Lung (tissue), 12 donors: ENCODE data around the gene NLRP11. TPM values are rescaled to one million over a fixed set of nuclear protein-coding genes. Genes with fewer than 3 reads are reported as not detected.
"Not testable (repeated sequence)": the region's sequence is repeated elsewhere in the genome, so short reads cannot be mapped to it uniquely, and the experiment has no call there.

Experiments used
- ATAC-seq: fragments of 200-7000 bp; cut with Tn5 transposase; one replicate; pipeline ENCODE4 v1.9.1; 2020; ENCODE audit warnings: moderate number of reproducible peaks; ENCODE audit not compliant: insufficient read depth, low FRiP score
- DNase-seq, 3 donors: peaks; one replicate each; pipeline ENCODE4 v3.0.0-alpha.2; 2013 to 2017
- H3K27ac ChIP-seq, 2 donors: one replicate each; pipeline ENCODE4 v1.5.1; 2013; ENCODE audit warnings: mild to moderate bottlenecking in 2 of 2, moderate library complexity in 2 of 2, control low read depth in 1 of 2, inconsistent platforms in 1 of 2, low read depth in 1 of 2, low read length in 1 of 2
- H3K27me3 ChIP-seq, 3 donors: one replicate each; pipeline ENCODE4 v1.5.1; 2013; ENCODE audit warnings: low read length in 2 of 3; ENCODE audit not compliant: control insufficient read depth in 3 of 3, insufficient read depth in 3 of 3
- H3K36me3 ChIP-seq, 4 donors: one replicate each; pipeline ENCODE4 v1.5.1; 2013; ENCODE audit warnings: low read length in 4 of 4, mild to moderate bottlenecking in 1 of 4, moderate library complexity in 1 of 4; ENCODE audit not compliant: control insufficient read depth in 4 of 4, insufficient read depth in 4 of 4
- H3K4me1 ChIP-seq, 5 donors: one replicate each; pipeline ENCODE4 v1.5.1; 2013; ENCODE audit warnings: low read length in 5 of 5, mild to moderate bottlenecking in 2 of 5, moderate library complexity in 1 of 5; ENCODE audit not compliant: control insufficient read depth in 5 of 5, insufficient read depth in 5 of 5
- H3K4me3 ChIP-seq: one replicate; pipeline ENCODE4 v1.5.1; 2013; ENCODE audit warnings: mild to moderate bottlenecking, control low read depth, moderate library complexity
- H3K9ac ChIP-seq, 2 donors: one replicate each; pipeline ENCODE4 v1.5.1; 2013; ENCODE audit warnings: low read length in 2 of 2, control low read depth in 1 of 2; ENCODE audit not compliant: insufficient read depth in 1 of 2
- H3K9me3 ChIP-seq, 4 donors: one replicate each; pipeline ENCODE4 v1.5.1; 2013; ENCODE audit warnings: low read length in 3 of 4, mild to moderate bottlenecking in 1 of 4, moderate library complexity in 1 of 4; ENCODE audit not compliant: control insufficient read depth in 4 of 4, insufficient read depth in 3 of 4
- CTCF ChIP-seq: IDR thresholded peaks from 2 replicates; pipeline ENCODE4 v1.5.1; 2012; ENCODE audit warnings: mild to moderate bottlenecking; ENCODE audit errors: control extremely low read depth, extremely low read depth
- WGBS, 2 donors: extraction: QIAGEN DNeasy Blood & Tissue Kit; methylation state at CpG; one replicate each; pipeline ENCODE4 v1.1.7; 2013; 5-methylcytosine and 5-hydroxymethylcytosine counted together
- polyA plus RNA-seq, 2 donors: library from polyadenylated mRNA; stranded (reverse); fragments of 200-250 nt; gene quantifications; one replicate each; pipeline ENCODE4 v1.2.1, GENCODE V29; 2013
- total RNA-seq, 2 donors: library from RNA; depleted of rRNA in 1 of 2; stranded (reverse); fragments of >200 nt in 1 of 2; gene quantifications; one replicate each; pipeline ENCODE4 v1.2.1, GENCODE V29; 2014 to 2021
- donor health status: control.
- donor health status: control.
- donor health status: Bipolar disorder and iron deficiency.
- donor health status: healthy.
- donor health status: DM: yes; HTN: yes; CAD: no.

NLRP11 gene
- total and polyA plus RNA-seq, 4 donors, result not detected

GRCh38 chr19:55766466-55766865 is 65.3 kb downstream of the NLRP11 start:
- TF ChIP-seq CTCF, result no peak

GRCh38 chr19:55758797-55759196 is 73.0 kb downstream of the NLRP11 start, which contains the start of gene RFPL4A:
Gene RFPL4A (plus strand): TSS chr19:55759097. CDS start chr19:55761801, 2,704 bp downstream.
- not testable (repeated sequence) for H3K27me3 ChIP-seq, DNase-seq, H3K4me1 ChIP-seq, ATAC-seq, H3K9ac ChIP-seq, H3K27ac ChIP-seq, H3K36me3 ChIP-seq, H3K9me3 ChIP-seq, H3K4me3 ChIP-seq
- WGBS, 2 donors, result 92 to 94% methylated on average over 2 of the region's 3 CpGs

More at GRCh38 chr19:55766466-55766865, 65.3 kb downstream of the NLRP11 start:
- Histone ChIP-seq H3K36me3 (no peaks in the 10 kb centered on the region), H3K27me3 (no peaks in the 10 kb centered on the region), H3K9me3 (peaks cover 0 to 4% (median 0%) of the 10 kb centered on the region in 4 donors), H3K27ac (no peak overlapping the region), H3K4me3 (no peak overlapping the region), H3K9ac (no peak overlapping the region), H3K4me1 (no peaks in the 10 kb centered on the region)
- DNase-seq (no peak), ATAC-seq (no peak)
- 72 to 74% methylated on average over 7 of the region's 7 CpGs for WGBS, 2 donors

- DNase-seq, H3K9me3 ChIP-seq, H3K36me3 ChIP-seq, ATAC-seq, H3K4me1 ChIP-seq, H3K4me3 ChIP-seq, H3K27ac ChIP-seq, H3K9ac ChIP-seq, H3K27me3 ChIP-seq: not testable (repeated sequence)
- WGBS, 2 donors, result 78 to 82% methylated on average over 4 of the region's 4 CpGs
Measured at GRCh38 chr19:55756808-55757207, 75.0 kb downstream of the NLRP11 start.

- no peaks in the 10 kb centered on the region for H3K4me1 ChIP-seq
- H3K9ac ChIP-seq, result no peak overlapping the region
- TF ChIP-seq CTCF, result no peak
- WGBS, 2 donors, result 63 to 70% methylated on average over 3 of the region's 3 CpGs
- H3K9me3 ChIP-seq, result no peaks in the 10 kb centered on the region
- H3K27me3 ChIP-seq, result no peaks in the 10 kb centered on the region
- no peaks in the 10 kb centered on the region for H3K36me3 ChIP-seq
- no peak for DNase-seq
- H3K27ac ChIP-seq, result no peak overlapping the region
- H3K4me3 ChIP-seq, result no peak overlapping the region
- ATAC-seq, result no peak
Measured at GRCh38 chr19:55753401-55753800, 78.4 kb downstream of the NLRP11 start.
